CD14-positive monocyte (primary cell): ENCODE data around the gene ANO4. TPM values are rescaled to one million over a fixed set of nuclear protein-coding genes. Genes with fewer than 3 reads are reported as not detected.

Source experiments
- DNase-seq, 3 donors: peaks; one replicate each; pipeline ENCODE4 v3.0.0-alpha.2; 2011 to 2022
- H2AFZ ChIP-seq: 2 replicates; pipeline ENCODE4 v1.6.0; 2012; ENCODE audit warnings: mild to moderate bottlenecking, low read depth, low read length, inconsistent platforms; ENCODE audit not compliant: insufficient read depth, poor library complexity, severe bottlenecking
- H3K27ac ChIP-seq, 2 donors: 1 replicate in 1 of 2; 2 replicates in 1 of 2; pipeline ENCODE4 v1.5.1; 2012 to 2013; ENCODE audit warnings: low read length in 2 of 2, control low read depth in 1 of 2, inconsistent platforms in 1 of 2, low read depth in 1 of 2, mild to moderate bottlenecking in 1 of 2
- H3K27me3 ChIP-seq, 2 donors: one replicate each; pipeline versions ENCODE4 v1.6.0 to v1.6.1; 2011 to 2013; ENCODE audit warnings: low read length in 2 of 2; ENCODE audit not compliant: control insufficient read depth in 2 of 2, insufficient read depth in 2 of 2
- H3K36me3 ChIP-seq, 2 donors: replicated peaks in 1 of 2; 1 replicate in 1 of 2; 2 replicates in 1 of 2; pipeline versions ENCODE4 v1.5.1 to v1.6.1; 2012 to 2013; ENCODE audit warnings: low read length in 2 of 2, control low read depth in 1 of 2, inconsistent platforms in 1 of 2, mild to moderate bottlenecking in 1 of 2; ENCODE audit not compliant: insufficient read depth in 2 of 2, control insufficient read depth in 1 of 2
- H3K4me1 ChIP-seq, 2 donors: 1 replicate in 1 of 2; 2 replicates in 1 of 2; pipeline versions ENCODE4 v1.5.1 to v1.6.1; 2012 to 2013; ENCODE audit warnings: low read length in 2 of 2, control low read depth in 1 of 2, inconsistent platforms in 1 of 2, mild to moderate bottlenecking in 1 of 2, moderate library complexity in 1 of 2; ENCODE audit not compliant: insufficient read depth in 2 of 2, control insufficient read depth in 1 of 2
- H3K4me2 ChIP-seq: replicated peaks from 2 replicates; pipeline ENCODE3; 2012; ENCODE audit warnings: low read length, moderate library complexity, mild to moderate bottlenecking; ENCODE audit not compliant: poor library complexity, severe bottlenecking; ENCODE audit errors: extremely low read depth
- H3K4me3 ChIP-seq, 3 experiments: fragments of 200-600 bp in 1 of 3; sonication (generic) in 1 of 3; replicated peaks in 1 of 3; 1 replicate in 2 of 3; 2 replicates in 1 of 3; pipeline ENCODE4 v1.5.1; 2011 to 2013; ENCODE audit warnings: low read length in 3 of 3, mild to moderate bottlenecking in 3 of 3, control low read depth in 2 of 3, low read depth in 2 of 3, inconsistent platforms in 1 of 3, moderate library complexity in 1 of 3
- H3K79me2 ChIP-seq: 2 replicates; pipeline ENCODE4 v1.6.0; 2012; ENCODE audit warnings: mild to moderate bottlenecking, control low read depth, inconsistent platforms, low read length, moderate library complexity; ENCODE audit not compliant: insufficient read depth
- H3K9ac ChIP-seq: 2 replicates; pipeline ENCODE4 v1.6.0; 2017; ENCODE audit warnings: low read length, mild to moderate bottlenecking; ENCODE audit not compliant: insufficient read depth, poor library complexity, severe bottlenecking
- H3K9me3 ChIP-seq, 2 donors: replicated peaks in 1 of 2; 1 replicate in 1 of 2; 2 replicates in 1 of 2; pipeline versions ENCODE4 v1.5.1 to v1.6.1; 2012 to 2013; ENCODE audit warnings: low read length in 2 of 2, control low read depth in 1 of 2; ENCODE audit not compliant: control insufficient read depth in 1 of 2, insufficient read depth in 1 of 2
- H4K20me1 ChIP-seq: 2 replicates; pipeline ENCODE4 v1.6.0; 2012; ENCODE audit warnings: mild to moderate bottlenecking, low read length, control low read depth, moderate library complexity; ENCODE audit not compliant: insufficient read depth
- H3K27ac Mint-ChIP-seq, 7 donors: one replicate each; pipeline ENCODE4 v1.8.0; 2020; ENCODE audit warnings: mild to moderate bottlenecking in 7 of 7, mixed read lengths in 7 of 7, moderate library complexity in 6 of 7, inconsistent platforms in 2 of 7
- H3K27me3 Mint-ChIP-seq, 3 donors: one replicate each; pipeline ENCODE4 v1.8.0; 2021 to 2022; ENCODE audit warnings: low read depth in 3 of 3, mild to moderate bottlenecking in 3 of 3, mixed read lengths in 3 of 3, moderate library complexity in 3 of 3, inconsistent platforms in 1 of 3
- H3K36me3 Mint-ChIP-seq, 2 donors: one replicate each; pipeline ENCODE4 v1.8.0; 2020; ENCODE audit warnings: mixed read lengths in 2 of 2, inconsistent platforms in 1 of 2, mild to moderate bottlenecking in 1 of 2
- H3K4me1 Mint-ChIP-seq: one replicate; pipeline ENCODE4 v1.8.0; 2020; ENCODE audit warnings: mild to moderate bottlenecking, mixed read lengths
- H3K4me3 Mint-ChIP-seq, 2 donors: one replicate each; pipeline ENCODE4 v1.8.0; 2020; ENCODE audit warnings: mild to moderate bottlenecking in 2 of 2, mixed read lengths in 2 of 2, moderate library complexity in 1 of 2
- H3K9me3 Mint-ChIP-seq, 7 donors: one replicate each; pipeline ENCODE4 v1.8.0; 2020 to 2022; ENCODE audit warnings: mixed read lengths in 7 of 7, mild to moderate bottlenecking in 6 of 7, moderate library complexity in 6 of 7, inconsistent platforms in 2 of 7
- WGBS: methylation state at CpG from one replicate; pipeline ENCODE4 v1.1.5; 2013; ENCODE audit warnings: missing lambda C conversion rate; ENCODE audit not compliant: insufficient coverage; 5-methylcytosine and 5-hydroxymethylcytosine counted together
- intact Hi-C, 2 donors: fragments of 100-400 bp; cut with micrococcal nuclease; formaldehyde crosslinking; loops; one replicate each; pipeline versions ENCODE4 v1.15.0 to v1.15.1; 2023
- polyA plus RNA-seq, 3 donors: library from polyadenylated mRNA; depleted of rRNA in 1 of 3; unstranded in 2 of 3; stranded (reverse) in 1 of 3; fragments of 300-500 nt in 2 of 3; fragments of >200 nt in 1 of 3; fragmentation: Illumina TruSeq in 2 of 3; gene quantifications; 1 replicate in 2 of 3; 2 replicates in 1 of 3; pipeline ENCODE4 v1.2.3, GENCODE V29; 2012 to 2021
- TF ChIP-seq, protein P1 (sequence below): fragments of 200-600 bp; IDR thresholded peaks from one replicate; pipeline ENCODE4 v1.8.0; 2022; ENCODE audit warnings: antibody characterized with exemption, mild to moderate bottlenecking

The ANO4 gene
- polyA plus RNA-seq, 3 donors: not detected

DNA sequence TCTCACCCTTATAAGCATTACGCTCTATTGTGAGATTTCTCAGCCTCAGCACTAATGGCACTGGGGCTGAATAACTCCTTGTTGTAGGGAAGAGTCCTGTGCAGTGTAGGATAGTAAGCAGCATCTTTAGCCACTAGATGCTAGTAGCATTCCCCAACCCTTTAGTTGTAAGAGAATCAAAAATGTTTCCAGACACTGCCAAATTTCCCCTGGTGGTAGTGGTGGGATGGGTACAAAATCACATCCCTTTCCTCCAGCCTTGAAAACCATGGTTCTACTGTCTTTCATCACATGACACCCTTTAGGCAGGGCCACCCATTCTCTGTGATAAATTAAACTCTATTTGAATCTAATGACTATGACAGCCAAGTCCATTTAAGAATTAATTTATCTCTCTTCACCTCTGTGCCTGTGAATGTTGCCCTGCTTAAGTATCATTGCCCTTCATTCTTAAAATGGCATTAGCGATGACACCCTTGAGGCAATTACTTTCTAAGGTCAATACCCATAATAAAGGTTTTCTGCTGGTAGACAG, 199.4 kb downstream of the ANO4 start:
- Mint-ChIP-seq H3K9me3 (peaks cover 0 to 3% (median 0%) of the 10 kb centered on the region in 7 donors), H3K4me1 (peaks cover under 1% of the 10 kb centered on the region), H3K36me3 (no peaks in the 10 kb centered on the region), H3K27me3 (peaks cover 7 to 9% (median 7%) of the 10 kb centered on the region in 3 donors), H3K4me3 (no peak overlapping the region), H3K27ac (no peak overlapping the region)
- H3K27ac ChIP-seq: no peak overlapping the region
- no peaks in the 10 kb centered on the region for H4K20me1 ChIP-seq
- no peaks in the 10 kb centered on the region for H3K9me3 ChIP-seq
- no peaks in the 10 kb centered on the region for H3K36me3 ChIP-seq
- WGBS: 83% methylated on average over 1 of the region's 2 CpGs
- TF ChIP-seq, protein P1, sequence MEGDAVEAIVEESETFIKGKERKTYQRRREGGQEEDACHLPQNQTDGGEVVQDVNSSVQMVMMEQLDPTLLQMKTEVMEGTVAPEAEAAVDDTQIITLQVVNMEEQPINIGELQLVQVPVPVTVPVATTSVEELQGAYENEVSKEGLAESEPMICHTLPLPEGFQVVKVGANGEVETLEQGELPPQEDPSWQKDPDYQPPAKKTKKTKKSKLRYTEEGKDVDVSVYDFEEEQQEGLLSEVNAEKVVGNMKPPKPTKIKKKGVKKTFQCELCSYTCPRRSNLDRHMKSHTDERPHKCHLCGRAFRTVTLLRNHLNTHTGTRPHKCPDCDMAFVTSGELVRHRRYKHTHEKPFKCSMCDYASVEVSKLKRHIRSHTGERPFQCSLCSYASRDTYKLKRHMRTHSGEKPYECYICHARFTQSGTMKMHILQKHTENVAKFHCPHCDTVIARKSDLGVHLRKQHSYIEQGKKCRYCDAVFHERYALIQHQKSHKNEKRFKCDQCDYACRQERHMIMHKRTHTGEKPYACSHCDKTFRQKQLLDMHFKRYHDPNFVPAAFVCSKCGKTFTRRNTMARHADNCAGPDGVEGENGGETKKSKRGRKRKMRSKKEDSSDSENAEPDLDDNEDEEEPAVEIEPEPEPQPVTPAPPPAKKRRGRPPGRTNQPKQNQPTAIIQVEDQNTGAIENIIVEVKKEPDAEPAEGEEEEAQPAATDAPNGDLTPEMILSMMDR: no peak
- H3K27me3 ChIP-seq: no peaks in the 10 kb centered on the region
- no peak overlapping the region for H3K9ac ChIP-seq
- intact Hi-C loops: no loop called here
- no peak overlapping the region for H3K4me2 ChIP-seq
- no peak overlapping the region for H2AFZ ChIP-seq
- DNase-seq: no peak
- H3K79me2 ChIP-seq: no peaks in the 10 kb centered on the region
- no peaks in the 10 kb centered on the region for H3K4me1 ChIP-seq
- H3K4me3 ChIP-seq: no peak overlapping the region

GRCh38 chr12:100995201-100995600, 200.6 kb downstream of the ANO4 start:
- H3K4me1 Mint-ChIP-seq: no peaks in the 10 kb centered on the region
- Histone ChIP-seq H3K9ac (no peak overlapping the region), H3K27ac (no peak overlapping the region), H3K79me2 (no peaks in the 10 kb centered on the region), H2AFZ (no peak overlapping the region), H3K27me3 (no peaks in the 10 kb centered on the region), H4K20me1 (no peaks in the 10 kb centered on the region), H3K36me3 (no peaks in the 10 kb centered on the region), H3K4me1 (no peaks in the 10 kb centered on the region), H3K9me3 (no peaks in the 10 kb centered on the region), H3K4me2 (no peak overlapping the region), H3K4me3 (no peak overlapping the region)
- DNase-seq: no peak
- H3K27me3 Mint-ChIP-seq: peaks cover 5 to 9% (median 7%) of the 10 kb centered on the region in 3 donors
- intact Hi-C loops: no loop called here
- whole genome bisulfite sequencing: 84% methylated on average over 2 of the region's 3 CpGs
- TF ChIP-seq, protein P1: no peak
- no peak overlapping the region for H3K4me3 Mint-ChIP-seq
- peaks cover 0 to 3% (median 0%) of the 10 kb centered on the region in 7 donors for H3K9me3 Mint-ChIP-seq
- H3K27ac Mint-ChIP-seq: no peak overlapping the region
- H3K36me3 Mint-ChIP-seq: no peaks in the 10 kb centered on the region
